GM18520 (cell line): Measurements from ENCODE around the gene INKA1.

ENCODE experiments used
- ATAC-seq: cut with Tn5 transposase; IDR thresholded peaks from one replicate; pipeline ENCODE4 v1.9.1; 2021; ENCODE audit not compliant: unreplicated experiment

The INKA1 gene

DNA sequence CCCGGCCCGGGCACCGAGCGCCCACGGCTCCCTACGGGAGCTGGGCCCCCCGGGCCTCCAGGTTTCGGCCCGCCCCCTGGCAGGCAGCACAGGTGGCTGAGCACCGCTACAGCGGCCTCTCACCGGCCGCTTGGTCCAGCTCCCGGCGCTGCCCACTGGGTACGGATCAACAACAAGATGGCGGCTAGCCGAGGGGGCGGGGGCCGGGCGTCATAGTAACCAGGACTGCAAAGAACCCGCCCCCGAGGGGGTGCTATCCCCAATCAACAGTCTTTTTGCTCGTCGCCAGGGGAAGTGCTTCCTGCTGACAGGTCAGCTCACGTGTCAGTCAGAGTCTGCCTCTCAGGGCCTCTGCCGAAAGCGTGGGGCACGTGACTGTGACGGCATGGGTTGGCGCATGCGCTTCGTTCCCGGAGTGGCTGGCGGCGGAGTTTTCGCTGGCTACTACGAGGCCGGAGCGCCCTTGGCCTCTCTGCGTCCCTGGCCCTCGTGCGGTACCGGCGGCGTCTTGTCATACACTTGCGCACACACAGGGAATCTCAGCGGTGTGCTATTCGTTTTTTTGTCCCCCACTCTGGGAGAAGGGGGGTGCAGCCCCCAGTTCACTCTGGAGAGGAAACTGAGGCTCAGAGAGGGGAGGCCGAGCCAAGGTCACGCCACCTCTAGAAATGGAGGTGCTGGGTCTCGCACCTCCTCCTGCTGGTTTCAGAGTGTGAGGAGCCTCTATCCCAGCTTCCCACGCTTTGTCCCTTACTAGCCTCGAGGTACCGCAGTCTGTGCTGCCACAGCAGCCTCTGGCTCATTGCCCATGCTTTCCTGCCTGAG lies 16.5 kb upstream of the INKA1 start, which contains the start of gene IP6K1:
TSS of gene IP6K1 (minus strand) at position 186 of the 825 bp plus-strand sequence. CDS start 38,502 bp downstream, outside the sequence.
- peak; percentile 99 for ATAC-seq

DNA sequence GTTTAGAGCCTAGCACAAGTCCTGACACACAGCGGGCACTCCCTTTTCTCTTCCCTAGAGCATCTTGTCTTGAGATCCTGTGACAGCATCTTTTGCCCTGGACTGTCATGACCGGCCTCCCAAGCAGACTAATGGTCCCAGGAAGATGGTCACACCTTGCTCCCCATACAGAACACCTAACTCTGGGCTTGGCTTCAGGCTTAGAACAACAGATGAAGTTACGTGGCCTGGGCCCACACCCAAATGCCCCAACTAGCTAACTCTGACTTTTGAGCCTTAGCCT lies 15.9 kb upstream of the INKA1 start:
- ATAC-seq: no peak

DNA sequence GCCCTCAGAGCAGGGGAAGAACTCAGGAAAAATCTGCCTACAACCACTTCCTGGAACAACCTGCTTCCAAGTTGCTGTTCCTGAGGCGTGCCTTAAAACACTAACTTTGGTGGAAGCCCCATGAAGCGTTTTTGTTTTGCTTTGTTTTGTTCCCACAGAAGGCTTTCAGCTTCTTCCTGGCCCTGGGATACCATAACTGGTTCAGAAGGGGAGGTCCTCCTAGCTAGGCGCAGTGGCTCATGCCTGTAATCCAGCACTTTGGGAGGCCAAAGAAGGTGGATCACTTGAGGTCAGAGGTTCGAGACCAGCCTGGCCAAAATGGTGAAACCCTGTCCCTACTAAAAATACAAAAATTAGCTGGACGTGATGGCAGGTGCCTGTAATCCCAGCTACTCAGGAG lies 15.5 kb upstream of the INKA1 start:
- no peak for ATAC-seq

GRCh38 chr3:49788056-49788455 lies 15.0 kb upstream of the INKA1 start:
- ATAC-seq: no peak

GRCh38 chr3:49790626-49791411 lies 12.2 kb upstream of the INKA1 start:
- no peak for ATAC-seq

DNA sequence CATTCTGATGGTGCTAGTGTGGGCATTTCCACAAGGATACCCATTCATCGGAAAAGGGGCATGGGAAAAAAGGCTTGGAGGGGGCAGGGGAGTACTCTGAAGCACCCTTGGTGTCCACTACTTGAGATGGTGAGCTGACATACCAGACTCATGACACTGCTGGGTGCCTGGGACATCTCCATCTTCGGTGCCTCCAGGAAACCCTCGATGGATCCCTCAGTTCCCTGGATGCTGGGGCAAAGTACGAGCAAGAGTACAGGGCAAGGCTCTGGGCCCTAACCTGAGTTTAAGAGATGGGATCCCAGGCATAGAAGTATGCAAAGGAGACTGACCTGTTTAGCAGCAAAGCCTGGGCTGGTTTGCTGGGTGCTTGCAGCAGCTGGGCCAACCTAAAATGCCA lies 11.5 kb upstream of the INKA1 start:
- no peak for ATAC-seq

DNA sequence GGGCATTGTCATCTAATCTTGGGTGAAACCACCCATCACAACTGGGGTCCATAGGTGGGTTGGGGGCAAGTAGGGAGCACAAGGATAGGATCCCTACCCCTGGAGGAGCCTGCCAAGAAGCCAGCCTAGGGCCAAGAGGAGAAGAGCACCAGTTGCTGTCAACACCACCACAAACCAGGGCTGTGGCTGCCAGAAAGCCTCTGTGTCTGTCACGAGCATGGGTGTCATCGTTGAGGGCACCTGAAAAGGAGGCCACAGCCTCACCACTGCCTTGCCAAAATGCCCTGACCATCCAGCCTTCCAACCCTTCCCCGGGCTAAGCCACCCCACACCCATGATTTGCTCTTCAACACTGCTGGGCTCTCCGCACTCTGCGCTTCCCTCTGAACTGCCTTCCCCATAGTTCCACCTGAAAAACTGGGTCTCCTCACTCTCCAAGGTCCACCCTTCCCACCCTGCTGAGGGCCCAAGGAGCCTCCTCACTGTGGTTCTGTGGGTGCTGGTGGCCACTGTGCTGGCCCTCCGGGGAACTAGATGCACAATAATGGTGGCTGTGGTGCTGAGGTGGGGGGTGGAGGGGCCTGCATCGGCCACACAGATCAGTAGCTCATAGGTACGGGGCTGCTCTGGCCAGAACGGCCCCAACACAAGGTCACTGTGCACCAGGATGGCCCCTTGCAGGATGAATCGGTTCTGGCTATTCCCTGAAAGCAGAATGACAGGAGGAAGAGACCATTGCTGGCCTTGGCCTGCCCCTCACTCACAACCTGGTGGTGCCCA lies 10.5 kb upstream of the INKA1 start:
- ATAC-seq: no peak

DNA sequence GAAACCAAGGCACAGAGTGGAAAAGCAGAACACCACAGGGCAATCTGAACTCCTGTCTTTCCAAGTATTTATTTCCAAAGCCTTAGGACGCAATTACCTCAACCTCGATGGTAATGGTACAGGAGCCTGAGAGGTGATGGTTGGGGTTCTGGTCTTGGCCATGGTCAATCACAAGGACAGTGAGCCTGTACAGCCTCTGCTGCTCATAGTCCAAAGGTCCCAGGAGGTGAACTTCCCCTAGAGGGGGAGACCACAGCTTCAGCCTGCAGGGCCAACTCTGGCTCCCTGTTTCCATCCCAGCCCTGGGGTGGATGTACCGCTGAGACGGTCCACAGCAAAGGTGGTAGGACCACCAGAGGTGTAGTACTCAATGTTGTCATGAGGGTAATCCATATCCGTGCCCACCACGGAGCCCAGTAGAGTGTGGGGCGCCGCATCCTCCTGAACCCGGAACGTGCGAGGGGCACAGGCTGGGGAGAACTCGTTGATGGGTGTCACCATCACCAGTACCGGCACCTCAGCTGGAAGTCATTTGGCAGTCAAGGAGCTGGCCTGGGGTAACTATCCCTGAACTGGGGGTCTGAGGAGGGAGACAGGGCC lies 9.5 kb upstream of the INKA1 start:
- ATAC-seq: no peak

DNA sequence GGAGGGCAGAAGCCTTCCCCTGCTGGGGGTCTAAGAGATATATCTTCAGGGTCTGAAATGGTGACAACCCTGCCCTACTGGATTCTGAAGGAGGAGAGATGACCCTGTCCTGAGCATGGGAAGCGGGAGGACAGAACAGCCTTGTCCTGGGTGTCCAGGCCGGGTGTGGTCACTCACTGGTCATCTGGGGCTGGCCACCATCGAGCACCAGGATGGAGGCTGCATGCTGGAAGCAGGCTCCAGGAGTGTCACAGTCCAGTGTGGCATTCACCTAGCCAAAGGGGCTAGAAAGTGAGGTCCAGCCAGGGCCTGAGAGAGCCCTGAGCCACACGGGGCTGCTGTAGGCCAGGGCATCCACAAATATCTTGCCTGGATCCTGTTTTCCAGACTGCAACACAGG lies 8.6 kb upstream of the INKA1 start:
- no peak for ATAC-seq

GRCh38 chr3:49794926-49795905 lies 7.8 kb upstream of the INKA1 start:
- ATAC-seq: no peak

DNA sequence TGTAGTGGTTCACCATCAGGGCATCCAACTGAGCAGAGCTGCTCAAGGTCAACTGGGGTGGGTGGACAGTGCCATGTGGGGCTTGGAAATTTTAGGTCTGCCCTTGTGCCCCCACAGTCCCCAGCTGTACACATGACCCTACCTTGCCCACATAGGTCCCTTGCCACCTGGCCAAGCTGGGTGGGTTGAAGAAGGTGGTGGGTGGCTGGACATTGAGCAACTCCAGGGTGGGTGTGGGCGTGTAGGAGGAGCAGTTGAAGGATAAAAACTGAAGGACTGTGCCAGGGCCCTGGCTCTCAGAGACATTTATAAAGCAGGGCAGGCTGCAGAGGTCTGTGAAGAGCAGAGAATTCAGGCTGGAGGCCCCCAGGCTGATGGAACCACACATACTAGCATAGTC lies 4.0 kb upstream of the INKA1 start:
- ATAC-seq: no peak

GRCh38 chr3:49799761-49800160 lies 3.3 kb upstream of the INKA1 start, which contains the start of gene CDHR4:
Gene CDHR4 (minus strand): TSS chr3:49799873. CDS start chr3:49799812, 61 bp downstream.
- no peak for ATAC-seq

DNA sequence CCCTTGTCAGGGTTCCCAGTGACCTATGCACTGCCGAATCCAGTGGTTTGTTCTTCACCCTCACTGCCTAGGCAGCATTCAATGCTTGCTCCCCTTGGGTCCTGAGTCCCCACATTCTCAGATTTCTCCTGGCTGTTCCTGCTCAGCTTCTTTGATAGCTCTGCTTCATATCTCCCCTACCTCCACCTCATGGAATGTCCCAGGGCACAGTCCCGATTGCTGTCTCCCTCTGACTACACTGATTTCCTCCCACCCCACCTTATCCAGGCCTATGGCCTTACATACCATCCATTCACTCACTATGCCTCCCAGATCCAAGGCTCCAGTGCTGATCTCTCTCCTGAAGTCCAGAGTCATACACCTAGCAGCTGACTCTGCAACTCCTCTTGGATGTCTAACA lies 1.9 kb upstream of the INKA1 start:
- no peak for ATAC-seq

- ATAC-seq: no peak
Measured at GRCh38 chr3:49803465-49804140, 542 bp downstream of the INKA1 start.

DNA sequence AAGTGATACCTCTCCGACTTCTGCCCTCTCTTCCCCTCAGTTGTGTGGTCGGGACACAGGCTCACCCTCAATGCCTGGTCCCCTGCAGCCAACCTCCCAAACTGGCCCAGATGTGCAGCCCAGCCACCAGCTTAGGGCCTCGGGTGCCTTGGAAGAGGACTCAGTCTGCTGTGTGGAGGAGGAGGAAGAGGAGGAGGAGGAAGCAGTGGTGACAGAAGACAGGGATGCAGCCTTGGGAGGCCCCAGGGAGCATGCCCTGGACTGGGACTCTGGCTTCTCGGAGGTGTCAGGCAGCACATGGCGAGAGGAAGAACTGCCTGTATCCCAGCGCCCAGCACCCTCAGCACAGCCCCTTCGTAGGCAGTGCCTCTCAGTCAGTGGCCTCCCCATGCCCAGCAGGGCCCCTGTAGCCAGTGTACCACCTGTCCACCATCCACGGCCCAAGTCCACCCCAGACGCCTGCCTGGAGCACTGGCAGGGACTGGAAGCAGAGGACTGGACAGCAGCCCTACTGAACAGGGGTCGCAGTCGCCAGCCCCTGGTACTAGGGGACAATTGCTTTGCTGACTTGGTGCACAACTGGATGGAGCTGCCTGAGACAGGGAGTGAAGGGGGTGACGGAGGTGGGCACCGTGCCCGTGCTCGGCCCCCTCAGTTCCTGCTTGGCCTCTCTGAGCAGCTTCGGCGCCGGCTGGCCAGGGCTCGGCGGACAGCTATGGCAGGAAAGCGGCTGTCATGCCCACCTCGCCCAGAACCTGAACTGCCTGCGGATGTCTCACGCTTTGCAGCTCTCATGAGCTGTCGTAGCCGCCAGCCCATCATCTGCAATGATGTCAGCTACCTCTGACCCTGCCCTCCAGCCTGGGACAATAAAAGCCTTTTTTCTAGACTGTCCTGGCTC lies 1.3 kb downstream of the INKA1 start:
- ATAC-seq: no peak

- ATAC-seq: no peak
Measured at GRCh38 chr3:49805367-49805782, 2.3 kb downstream of the INKA1 start.

DNA sequence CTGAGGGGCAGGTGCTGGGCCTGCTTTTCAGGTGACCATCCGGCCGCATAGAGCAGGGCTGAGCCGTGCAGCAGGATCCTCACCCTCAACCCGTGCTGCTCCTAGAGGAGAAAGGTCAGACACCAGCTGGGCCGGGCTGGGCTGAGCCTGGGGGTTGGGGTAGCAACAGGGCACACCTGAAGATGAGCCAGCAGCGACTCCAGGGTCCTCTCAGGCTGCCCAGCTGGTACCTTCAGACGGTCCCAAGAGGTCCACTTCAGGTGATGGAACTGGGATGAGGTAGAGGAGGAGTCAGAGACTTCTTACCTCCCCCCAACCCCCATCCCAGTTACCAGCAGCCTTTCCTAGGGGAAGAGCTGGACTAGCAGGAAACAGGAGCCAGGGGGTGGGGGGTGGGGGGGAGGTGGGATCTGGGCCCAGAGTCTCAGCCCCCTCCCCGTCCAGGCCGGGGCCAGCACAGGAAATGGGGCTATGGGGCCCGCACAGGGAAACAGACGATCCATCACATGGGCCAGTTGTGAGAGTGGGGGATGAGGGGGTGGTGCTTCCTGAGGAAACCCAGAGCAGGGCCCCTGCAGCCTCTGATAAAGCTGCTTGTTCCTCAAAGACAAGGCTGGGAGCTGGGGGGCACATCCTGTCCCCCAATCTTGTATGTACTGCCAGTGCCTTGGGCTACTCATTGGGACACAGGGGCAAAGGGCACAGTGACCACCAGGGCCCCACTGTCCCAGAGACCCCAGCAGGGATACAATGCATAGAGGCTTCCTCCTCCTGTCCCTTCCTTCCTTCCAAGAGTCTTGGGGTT lies 3.0 kb downstream of the INKA1 start:
- no peak for ATAC-seq

- ATAC-seq: no peak
Measured at GRCh38 chr3:49806850-49807249, 3.8 kb downstream of the INKA1 start.
